Loucy (cell line): ENCODE measurements around the gene RBMS3.

Experiments
- H2AFZ ChIP-seq: fragments of 200-600 bp; sonication (generic); 2 replicates; pipeline ENCODE4 v1.6.0; 2016; ENCODE audit warnings: antibody characterized with exemption, mild to moderate bottlenecking, low read length, moderate library complexity
- H3F3A ChIP-seq: fragments of 200-600 bp; 2 replicates; pipeline ENCODE4 v1.6.0; 2016; ENCODE audit warnings: antibody characterized with exemption, low read depth, mild to moderate bottlenecking
- H3K27me3 ChIP-seq: fragments of 200-600 bp; sonication (generic); 2 replicates; pipeline ENCODE4 v1.6.1; 2014; ENCODE audit warnings: low read length, mild to moderate bottlenecking; ENCODE audit not compliant: insufficient read depth, poor library complexity, severe bottlenecking
- H3K36me3 ChIP-seq: fragments of 200-600 bp; sonication (generic); 2 replicates; pipeline ENCODE4 v1.6.1; 2016; ENCODE audit warnings: low read length; ENCODE audit not compliant: insufficient read depth
- H3K4me1 ChIP-seq: fragments of 200-600 bp; sonication (generic); 2 replicates; pipeline ENCODE4 v1.5.1; 2014; ENCODE audit warnings: low read length, mild to moderate bottlenecking; ENCODE audit not compliant: insufficient read depth, poor library complexity, severe bottlenecking
- H3K4me2 ChIP-seq: fragments of 200-600 bp; sonication (generic); 2 replicates; pipeline ENCODE4 v1.6.0; 2014; ENCODE audit warnings: antibody characterized with exemption, low read length, low read depth, mild to moderate bottlenecking; ENCODE audit not compliant: poor library complexity, severe bottlenecking
- H3K4me3 ChIP-seq: fragments of 200-600 bp; sonication (generic); 2 replicates; pipeline ENCODE4 v1.5.1; 2014; ENCODE audit warnings: low read length, mild to moderate bottlenecking, mixed read lengths; ENCODE audit not compliant: poor library complexity, severe bottlenecking
- H3K79me2 ChIP-seq: fragments of 200-600 bp; sonication (generic); 2 replicates; pipeline ENCODE4 v1.6.1; 2014; ENCODE audit warnings: low read length; ENCODE audit not compliant: insufficient read depth
- H3K9ac ChIP-seq: fragments of 200-600 bp; sonication (generic); 2 replicates; pipeline ENCODE4 v1.6.0; 2014; ENCODE audit warnings: mild to moderate bottlenecking, low read depth, low read length, moderate library complexity; ENCODE audit not compliant: poor library complexity, severe bottlenecking
- H3K9me2 ChIP-seq: fragments of 200-600 bp; sonication (generic); replicated peaks from 2 replicates; pipeline ENCODE4 v1.6.1; 2016; ENCODE audit warnings: low read depth, low read length, mixed read lengths
- H3K9me3 ChIP-seq: fragments of 200-600 bp; sonication (generic); 2 replicates; pipeline ENCODE4 v1.6.1; 2014; ENCODE audit warnings: mild to moderate bottlenecking, antibody characterized with exemption, low read length, low read depth; ENCODE audit not compliant: insufficient read depth
- H4K20me1 ChIP-seq: fragments of 200-600 bp; sonication (generic); 2 replicates; pipeline ENCODE4 v1.6.0; 2014; ENCODE audit warnings: antibody characterized with exemption, low read length, mild to moderate bottlenecking; ENCODE audit not compliant: insufficient read depth, poor library complexity, severe bottlenecking
- EZH2phosphoT487 ChIP-seq: fragments of 200-600 bp; IDR thresholded peaks from 2 replicates; pipeline ENCODE4 v1.6.1; 2018; ENCODE audit warnings: antibody characterized with exemption, mild to moderate bottlenecking, moderate library complexity, borderline replicate concordance
- TF ChIP-seq, protein P1 (sequence below): fragments of 200-600 bp; sonication (generic); conservative IDR thresholded peaks from 2 replicates; pipeline ENCODE4 v1.5.1; 2014; ENCODE audit warnings: mild to moderate bottlenecking, antibody characterized with exemption, low read length

The RBMS3 gene

DNA sequence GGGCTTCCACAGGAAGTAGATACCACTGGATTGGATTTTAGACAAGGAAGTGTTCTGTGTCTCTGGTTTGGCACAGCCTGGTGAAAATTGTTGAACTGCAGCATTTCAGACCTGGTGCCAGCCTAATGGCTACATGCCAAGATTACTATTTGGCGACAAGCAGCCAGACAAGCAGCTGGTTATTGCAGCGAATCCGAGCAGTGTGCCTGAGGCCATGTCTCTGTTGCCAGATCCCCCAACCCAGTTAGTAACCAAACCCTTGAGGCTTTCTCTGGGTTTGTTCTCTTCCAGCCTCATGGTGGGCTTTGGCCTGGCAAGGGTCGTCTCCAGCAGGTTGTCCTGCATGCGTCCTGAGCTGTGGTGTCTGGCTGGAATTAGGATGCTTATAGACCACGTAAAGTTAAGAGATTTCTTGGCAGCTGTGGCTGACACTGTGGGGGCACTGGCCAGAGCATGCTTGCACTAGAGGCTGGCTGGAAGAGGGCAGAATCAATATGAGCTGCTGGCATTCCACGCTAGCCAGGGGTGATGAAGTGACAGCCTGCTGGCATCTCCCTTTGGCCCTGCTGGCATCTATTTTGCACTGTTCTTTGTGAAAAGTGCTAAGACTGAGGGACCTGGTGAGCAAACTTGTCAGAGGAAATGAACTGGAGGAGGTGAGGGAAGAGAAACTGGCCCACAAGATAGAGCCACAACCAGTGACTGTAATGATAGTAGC is 172.6 kb downstream of the RBMS3 start:
- no peak overlapping the region for H3K4me2 ChIP-seq
- TF ChIP-seq, protein P1, sequence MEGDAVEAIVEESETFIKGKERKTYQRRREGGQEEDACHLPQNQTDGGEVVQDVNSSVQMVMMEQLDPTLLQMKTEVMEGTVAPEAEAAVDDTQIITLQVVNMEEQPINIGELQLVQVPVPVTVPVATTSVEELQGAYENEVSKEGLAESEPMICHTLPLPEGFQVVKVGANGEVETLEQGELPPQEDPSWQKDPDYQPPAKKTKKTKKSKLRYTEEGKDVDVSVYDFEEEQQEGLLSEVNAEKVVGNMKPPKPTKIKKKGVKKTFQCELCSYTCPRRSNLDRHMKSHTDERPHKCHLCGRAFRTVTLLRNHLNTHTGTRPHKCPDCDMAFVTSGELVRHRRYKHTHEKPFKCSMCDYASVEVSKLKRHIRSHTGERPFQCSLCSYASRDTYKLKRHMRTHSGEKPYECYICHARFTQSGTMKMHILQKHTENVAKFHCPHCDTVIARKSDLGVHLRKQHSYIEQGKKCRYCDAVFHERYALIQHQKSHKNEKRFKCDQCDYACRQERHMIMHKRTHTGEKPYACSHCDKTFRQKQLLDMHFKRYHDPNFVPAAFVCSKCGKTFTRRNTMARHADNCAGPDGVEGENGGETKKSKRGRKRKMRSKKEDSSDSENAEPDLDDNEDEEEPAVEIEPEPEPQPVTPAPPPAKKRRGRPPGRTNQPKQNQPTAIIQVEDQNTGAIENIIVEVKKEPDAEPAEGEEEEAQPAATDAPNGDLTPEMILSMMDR: no peak
- TF ChIP-seq EZH2phosphoT487: no peak
- no peaks in the 10 kb centered on the region for H3K9me3 ChIP-seq
- H3K36me3 ChIP-seq: no peaks in the 10 kb centered on the region
- H3K79me2 ChIP-seq: no peaks in the 10 kb centered on the region
- H3K27me3 ChIP-seq: no peaks in the 10 kb centered on the region
- no peak overlapping the region for H3K9ac ChIP-seq
- H3K4me1 ChIP-seq: no peaks in the 10 kb centered on the region
- no peak overlapping the region for H3K4me3 ChIP-seq
- no peaks in the 10 kb centered on the region for H3K9me2 ChIP-seq
- no peaks in the 10 kb centered on the region for H4K20me1 ChIP-seq
- H3F3A ChIP-seq: no peaks in the 10 kb centered on the region
- no peak overlapping the region for H2AFZ ChIP-seq

DNA sequence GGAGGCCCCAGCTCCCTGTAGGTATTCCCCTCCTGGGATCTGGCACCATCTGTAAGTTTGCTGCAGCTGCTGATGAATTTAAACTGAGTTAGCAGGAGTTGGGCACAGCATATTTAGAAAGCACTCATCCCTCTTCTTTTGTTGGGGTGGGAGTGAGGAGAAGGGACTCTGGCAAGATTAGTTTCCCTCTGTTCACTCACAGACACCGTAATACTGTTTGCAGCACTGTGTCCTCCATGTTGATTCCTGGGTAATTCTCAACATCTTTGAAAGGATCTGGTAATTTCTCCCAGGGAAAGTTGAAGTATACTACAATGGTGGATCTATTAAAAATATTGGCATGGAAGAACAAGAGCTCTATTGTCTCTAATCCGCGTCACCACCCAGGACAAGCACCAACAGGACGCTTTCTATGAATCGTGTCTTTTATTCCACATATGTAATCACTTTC is 173.3 kb downstream of the RBMS3 start:
- Histone ChIP-seq H3K36me3 (no peaks in the 10 kb centered on the region), H3K9me2 (no peaks in the 10 kb centered on the region), H3K27me3 (no peaks in the 10 kb centered on the region), H3K9me3 (no peaks in the 10 kb centered on the region), H3K9ac (no peak overlapping the region), H3F3A (no peaks in the 10 kb centered on the region), H3K4me1 (no peaks in the 10 kb centered on the region), H4K20me1 (no peaks in the 10 kb centered on the region), H3K79me2 (no peaks in the 10 kb centered on the region), H3K4me2 (no peak overlapping the region), H2AFZ (no peak overlapping the region), H3K4me3 (no peak overlapping the region)
- TF ChIP-seq, protein P1: no peak
- TF ChIP-seq EZH2phosphoT487: no peak

DNA sequence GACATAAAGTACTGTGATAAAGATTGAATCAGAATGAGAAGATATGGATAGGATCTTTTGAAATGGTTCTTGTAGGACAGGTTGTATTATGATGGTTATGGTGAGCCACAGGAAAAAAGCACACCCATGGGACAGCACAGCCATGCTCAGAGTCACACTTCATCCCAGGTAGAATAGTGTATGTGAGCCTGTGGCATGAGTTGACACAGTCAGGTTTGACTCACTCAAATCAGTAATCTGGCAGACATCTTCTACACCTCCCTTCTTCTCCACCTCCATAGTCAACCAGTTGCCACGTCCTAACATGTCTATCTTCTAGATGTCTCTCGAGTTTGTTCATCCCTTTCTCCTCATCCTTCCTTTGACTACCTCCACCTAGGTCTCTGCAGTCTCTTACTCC is 176.0 kb downstream of the RBMS3 start:
- Histone ChIP-seq H3K4me3 (no peak overlapping the region), H3K9me2 (no peaks in the 10 kb centered on the region), H4K20me1 (no peaks in the 10 kb centered on the region), H3K79me2 (no peaks in the 10 kb centered on the region), H3K9me3 (no peaks in the 10 kb centered on the region), H3K27me3 (no peaks in the 10 kb centered on the region), H3F3A (no peaks in the 10 kb centered on the region), H2AFZ (no peak overlapping the region), H3K4me1 (no peaks in the 10 kb centered on the region), H3K9ac (no peak overlapping the region), H3K36me3 (no peaks in the 10 kb centered on the region), H3K4me2 (no peak overlapping the region)
- TF ChIP-seq, protein P1: no peak
- no peak for TF ChIP-seq EZH2phosphoT487
